Neutrophil (primary cell): ENCODE data around the gene COL10A1.

ENCODE experiments used
- H3K27ac ChIP-seq: fragments of 200-600 bp; sonication (generic); 2 replicates; pipeline ENCODE4 v1.5.1; 2016; ENCODE audit warnings: mild to moderate bottlenecking, moderate library complexity
- H3K27me3 ChIP-seq: fragments of 200-600 bp; sonication (generic); 2 replicates; pipeline ENCODE4 v1.6.0; 2016; ENCODE audit warnings: mild to moderate bottlenecking
- H3K36me3 ChIP-seq: fragments of 200-600 bp; sonication (generic); 2 replicates; pipeline ENCODE4 v1.5.1; 2017
- H3K4me1 ChIP-seq, 2 experiments: fragments of 200-600 bp in 1 of 2; sonication (generic) in 1 of 2; 1 replicate in 1 of 2; 2 replicates in 1 of 2; pipeline versions ENCODE4 v1.5.1 to v1.6.1; 2013 to 2016; ENCODE audit warnings: low read depth in 1 of 2, low read length in 1 of 2, mild to moderate bottlenecking in 1 of 2, moderate library complexity in 1 of 2; ENCODE audit not compliant: control insufficient read depth in 1 of 2, insufficient read depth in 1 of 2
- H3K4me3 ChIP-seq, 2 experiments: fragments of 200-600 bp in 1 of 2; sonication (generic) in 1 of 2; 1 replicate in 1 of 2; 2 replicates in 1 of 2; pipeline ENCODE4 v1.5.1; 2013 to 2016; ENCODE audit warnings: low read depth in 1 of 2, low read length in 1 of 2, mild to moderate bottlenecking in 1 of 2, moderate library complexity in 1 of 2
- H3K9me3 ChIP-seq: fragments of 200-600 bp; sonication (generic); 2 replicates; pipeline ENCODE4 v1.5.1; 2016
- CTCF ChIP-seq: fragments of 200-600 bp; sonication (generic); IDR thresholded peaks from 2 replicates; pipeline ENCODE4 v1.5.1; 2016; ENCODE audit warnings: antibody characterized with exemption

COL10A1 gene

GRCh38 chr6:116126032-116126431 lies at the start of gene COL10A1:
Gene COL10A1, minus strand, starts transcription at chr6:116126132. Its CDS starts 640 bp downstream, at chr6:116125492.
- no peaks in the 10 kb centered on the region for H3K9me3 ChIP-seq
- TF ChIP-seq CTCF = no peak
- H3K4me3 ChIP-seq = no peak within 1 kb of the TSS
- no peak within 1 kb of the TSS for H3K27ac ChIP-seq
- no peaks in the 10 kb centered on the region for H3K36me3 ChIP-seq
- no peaks in the 10 kb centered on the region for H3K4me1 ChIP-seq
- no peaks in the 10 kb centered on the region for H3K27me3 ChIP-seq

- Histone ChIP-seq H3K36me3 (no peaks in the 10 kb centered on the region), H3K4me1 (no peaks in the 10 kb centered on the region), H3K27ac (no peak overlapping the region), H3K9me3 (peaks cover 7% of the 10 kb centered on the region), H3K4me3 (no peak overlapping the region), H3K27me3 (no peaks in the 10 kb centered on the region)
- no peak for TF ChIP-seq CTCF
Observed at GRCh38 chr6:116175344-116175743, 49.4 kb upstream of the COL10A1 start.

GRCh38 chr6:116173928-116174327 lies 48.0 kb upstream of the COL10A1 start:
- no peaks in the 10 kb centered on the region for H3K4me1 ChIP-seq
- H3K4me3 ChIP-seq = no peak overlapping the region
- H3K9me3 ChIP-seq = peaks cover 7% of the 10 kb centered on the region
- no peak for TF ChIP-seq CTCF
- H3K27ac ChIP-seq = no peak overlapping the region
- no peaks in the 10 kb centered on the region for H3K27me3 ChIP-seq
- no peaks in the 10 kb centered on the region for H3K36me3 ChIP-seq

- Histone ChIP-seq H3K27me3 (no peaks in the 10 kb centered on the region), H3K4me1 (no peaks in the 10 kb centered on the region), H3K9me3 (no peaks in the 10 kb centered on the region), H3K36me3 (no peaks in the 10 kb centered on the region), H3K4me3 (no peak overlapping the region), H3K27ac (no peak overlapping the region)
- no peak for TF ChIP-seq CTCF
Observed at GRCh38 chr6:116170358-116171057, 44.6 kb upstream of the COL10A1 start.

GRCh38 chr6:116169880-116170279 lies 43.9 kb upstream of the COL10A1 start:
- H3K9me3 ChIP-seq = no peaks in the 10 kb centered on the region
- H3K36me3 ChIP-seq = no peaks in the 10 kb centered on the region
- H3K27ac ChIP-seq = no peak overlapping the region
- H3K4me3 ChIP-seq = no peak overlapping the region
- no peaks in the 10 kb centered on the region for H3K4me1 ChIP-seq
- TF ChIP-seq CTCF = no peak
- H3K27me3 ChIP-seq = no peaks in the 10 kb centered on the region
